CD1c-positive myeloid dendritic cell (primary cell): ENCODE data around the gene SLC7A14.

Experiments used
- DNase-seq: peaks from one replicate; pipeline ENCODE4 v3.0.0-alpha.2; 2016; ENCODE audit errors: extremely low spot score

SLC7A14 gene

DNA sequence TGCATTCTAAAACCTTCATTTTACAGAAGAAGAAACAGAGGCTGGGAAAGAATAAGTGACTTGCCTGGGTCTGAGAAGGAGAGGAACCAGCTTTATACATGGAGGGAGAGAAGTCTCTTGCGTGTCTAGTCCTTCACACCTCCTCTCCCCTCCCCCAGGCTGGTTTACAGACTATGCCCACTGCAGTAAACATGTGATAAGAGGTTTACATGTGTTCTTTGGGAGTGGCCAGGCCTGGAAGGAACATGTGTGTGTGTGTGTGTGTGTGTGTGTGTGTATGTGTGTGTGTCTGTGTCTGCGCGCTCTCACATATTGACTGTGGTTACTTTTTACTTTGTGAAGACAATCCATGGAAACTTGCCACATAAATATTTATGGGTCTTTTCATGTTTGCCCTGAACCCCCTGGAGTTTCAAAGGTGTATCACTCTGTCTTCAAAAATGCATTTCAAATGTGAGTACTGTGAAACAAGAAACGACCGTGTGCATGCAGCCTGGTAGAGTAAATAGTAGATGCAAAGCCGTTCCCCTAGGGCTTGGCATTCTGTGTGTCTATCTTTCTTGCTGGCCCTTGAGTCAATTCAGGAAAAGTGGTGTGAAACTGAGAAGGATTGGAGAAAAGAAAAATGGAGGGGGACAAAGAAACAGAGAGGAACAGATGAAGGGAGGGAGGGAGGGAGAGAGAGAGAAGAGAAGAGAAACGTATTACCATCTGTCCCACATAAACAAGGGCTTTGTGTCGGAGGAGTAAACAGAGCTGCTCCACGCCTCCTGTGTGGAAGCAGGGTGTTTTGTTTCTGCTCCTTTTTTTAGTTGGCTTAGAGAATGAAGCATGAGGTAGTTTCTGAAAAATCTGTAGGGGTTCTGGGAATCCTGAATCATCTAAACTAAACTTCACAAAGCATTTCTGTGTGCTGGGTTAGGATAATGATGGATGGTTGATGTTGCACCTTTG lies 115.5 kb downstream of the SLC7A14 start:
- DNase-seq: no peak

- DNase-seq: no peak
Observed at GRCh38 chr3:170469151-170470062, 116.5 kb downstream of the SLC7A14 start.

DNA sequence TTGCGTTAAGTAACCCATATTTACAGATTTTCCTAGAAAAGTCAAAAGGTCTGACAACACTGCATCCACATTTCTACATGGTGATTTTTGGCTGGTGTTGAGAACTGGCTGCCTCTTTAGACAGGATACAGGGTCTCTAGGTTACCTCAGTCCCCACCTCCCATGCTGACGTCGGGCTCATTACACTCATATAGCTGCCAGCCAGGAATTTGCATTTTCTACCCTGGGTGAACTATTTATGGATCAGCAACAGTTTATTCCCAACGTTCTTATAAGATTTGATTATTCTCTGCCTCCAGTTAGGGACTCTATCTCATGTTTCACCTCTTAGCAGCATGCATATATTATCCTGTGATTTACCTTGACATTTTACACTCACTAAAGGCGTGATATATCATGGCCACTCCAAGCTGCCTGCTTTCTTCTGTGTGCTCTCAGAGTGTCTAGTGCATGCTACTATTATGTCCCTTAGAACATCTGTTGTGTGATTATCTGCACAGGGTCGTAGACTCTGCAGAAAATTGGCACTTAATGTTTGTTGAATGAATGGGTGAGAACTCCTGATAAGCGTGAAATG lies 118.2 kb downstream of the SLC7A14 start:
- DNase-seq: no peak

DNA sequence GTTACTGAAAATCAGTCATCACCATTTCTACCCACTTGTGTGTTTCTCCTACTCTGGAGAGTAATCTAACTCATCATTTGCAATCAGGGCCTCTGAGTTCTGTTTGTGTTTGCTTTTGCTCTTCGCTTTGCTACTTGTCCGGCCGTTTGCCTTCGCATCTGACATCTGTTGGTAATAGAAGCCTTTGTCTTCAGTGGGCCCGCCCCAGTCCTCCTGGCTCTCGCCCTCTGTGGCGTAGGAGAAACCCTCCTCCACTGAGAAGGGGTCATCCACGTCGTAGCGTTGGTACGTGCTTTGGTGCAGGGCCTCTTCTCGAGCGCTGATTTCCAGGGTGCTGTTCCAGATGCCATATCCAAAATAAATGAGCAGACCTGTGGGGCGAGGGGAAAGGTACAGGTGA lies 118.9 kb downstream of the SLC7A14 start:
- DNase-seq: no peak

GRCh38 chr3:170465955-170466354 lies 119.9 kb downstream of the SLC7A14 start:
- no peak for DNase-seq

DNA sequence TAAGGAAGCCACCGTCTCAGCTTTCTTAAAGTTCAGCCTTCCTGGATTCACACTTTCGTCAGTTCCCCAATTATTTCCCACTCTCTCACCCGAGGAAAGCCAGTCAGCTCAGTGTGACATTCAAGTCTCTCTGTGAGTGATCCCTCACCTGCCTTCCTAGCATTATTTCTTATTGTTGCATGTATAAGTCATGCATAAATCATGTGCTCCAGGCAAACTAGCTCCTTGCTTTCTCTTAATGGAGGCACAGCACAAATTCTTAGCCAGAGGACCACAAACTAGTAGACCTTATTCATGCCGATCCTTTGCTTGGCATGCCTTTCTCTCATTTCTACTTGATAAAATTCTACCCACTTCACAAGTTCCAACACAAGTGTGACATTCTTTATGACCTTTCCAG lies 122.9 kb downstream of the SLC7A14 start:
- no peak for DNase-seq

GRCh38 chr3:170458285-170458684 lies 127.6 kb downstream of the SLC7A14 start:
- DNase-seq: no peak

DNA sequence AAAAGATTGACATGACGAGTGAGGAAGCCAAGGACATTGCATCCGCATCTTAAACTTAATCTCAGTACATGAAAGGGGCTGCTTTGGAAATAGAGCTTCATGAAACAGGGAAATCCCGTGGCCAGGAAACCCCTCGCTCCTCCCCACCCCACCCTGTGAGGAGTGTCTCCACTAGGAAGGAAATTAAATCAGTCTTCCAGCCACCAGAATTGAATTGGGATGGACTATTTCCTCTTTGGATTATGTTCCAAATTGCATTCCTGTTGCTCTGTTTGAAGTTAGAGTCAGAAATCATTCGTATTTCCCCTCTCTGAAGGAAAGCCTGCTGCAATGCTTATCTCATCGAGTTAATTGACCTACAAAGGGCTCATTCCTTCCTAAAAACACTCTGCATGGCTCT lies 131.4 kb downstream of the SLC7A14 start:
- DNase-seq: no peak

DNA sequence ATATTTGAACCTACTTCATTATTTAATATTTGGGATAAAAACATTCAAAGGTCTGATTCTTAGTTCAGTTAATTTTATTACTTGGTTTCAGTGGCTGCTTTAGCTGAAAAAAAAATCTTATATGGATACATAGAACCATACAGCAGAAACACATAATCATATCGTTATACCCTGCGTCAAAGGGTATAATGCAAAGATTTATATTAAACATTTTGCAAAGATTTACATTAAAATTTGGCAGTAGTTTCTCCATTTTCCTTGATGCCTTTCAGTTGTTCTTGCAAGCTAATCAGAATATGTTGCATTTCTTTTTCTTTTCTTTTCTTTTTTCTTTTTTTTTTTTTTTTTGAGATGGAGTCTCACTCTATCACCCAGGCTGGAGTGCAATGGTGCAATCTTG lies 135.8 kb downstream of the SLC7A14 start:
- DNase-seq: no peak

DNA sequence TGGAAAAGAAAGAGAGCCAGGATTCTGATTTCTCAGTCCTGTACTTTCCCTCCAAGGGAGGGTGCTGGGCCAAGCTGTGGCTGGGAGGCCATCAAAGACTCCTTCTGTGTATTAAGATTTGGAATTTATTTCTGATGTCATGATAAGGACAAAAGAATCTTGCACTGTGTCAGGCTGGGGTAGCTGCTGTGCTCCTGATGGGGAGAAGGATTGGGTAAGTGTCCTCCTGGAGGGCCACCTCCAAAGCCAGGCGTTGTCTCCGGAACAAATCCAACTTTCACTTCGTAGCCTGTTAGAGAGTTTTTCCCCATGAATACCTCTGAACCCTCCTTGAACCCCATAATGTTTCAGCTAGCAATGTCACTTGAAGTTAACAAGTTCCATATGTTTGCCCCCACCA lies 137.3 kb downstream of the SLC7A14 start:
- DNase-seq: no peak

DNA sequence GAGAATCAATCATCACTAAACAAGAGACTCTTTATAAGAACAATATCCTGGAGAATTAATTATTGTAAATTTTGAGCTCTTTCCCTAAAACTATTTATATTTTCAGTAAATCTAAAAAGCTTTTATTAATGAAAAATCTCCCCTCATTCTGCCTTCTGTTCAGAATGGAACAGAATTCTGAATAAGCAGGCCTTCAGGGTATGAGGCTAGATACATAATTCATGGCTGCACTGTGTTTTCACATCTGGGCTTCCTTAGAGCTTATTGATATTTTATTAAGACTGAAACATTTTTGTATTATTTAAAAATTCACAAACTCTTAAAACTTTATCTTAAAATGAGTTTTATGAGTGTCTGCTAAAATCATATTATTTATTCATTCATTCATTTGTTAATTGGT lies 142.4 kb downstream of the SLC7A14 start:
- DNase-seq: no peak

GRCh38 chr3:170442947-170443346 lies 142.9 kb downstream of the SLC7A14 start:
- DNase-seq: no peak

GRCh38 chr3:170441412-170441811 lies 144.5 kb downstream of the SLC7A14 start:
- no peak for DNase-seq

DNA sequence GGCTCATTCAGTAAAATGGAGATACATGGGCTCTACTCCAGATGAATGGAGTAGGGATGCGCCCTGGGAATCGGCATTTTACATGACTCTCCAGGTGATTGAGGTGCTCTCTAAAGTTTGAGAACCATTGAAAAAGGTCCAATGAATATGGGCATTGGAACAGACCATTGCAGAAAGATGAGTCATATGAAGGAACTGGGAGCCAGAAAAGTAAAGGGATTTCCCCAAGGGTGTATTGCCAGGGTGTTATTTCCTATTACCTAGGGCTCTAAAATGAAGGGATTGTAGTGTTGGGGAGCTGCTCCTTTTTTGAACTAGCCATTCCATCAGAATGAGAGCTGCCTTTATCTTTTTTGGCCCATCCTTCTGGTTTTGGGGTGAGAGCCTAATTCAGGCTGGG lies 145.5 kb downstream of the SLC7A14 start:
- no peak for DNase-seq

GRCh38 chr3:170438836-170439235 lies 147.0 kb downstream of the SLC7A14 start:
- DNase-seq: no peak

DNA sequence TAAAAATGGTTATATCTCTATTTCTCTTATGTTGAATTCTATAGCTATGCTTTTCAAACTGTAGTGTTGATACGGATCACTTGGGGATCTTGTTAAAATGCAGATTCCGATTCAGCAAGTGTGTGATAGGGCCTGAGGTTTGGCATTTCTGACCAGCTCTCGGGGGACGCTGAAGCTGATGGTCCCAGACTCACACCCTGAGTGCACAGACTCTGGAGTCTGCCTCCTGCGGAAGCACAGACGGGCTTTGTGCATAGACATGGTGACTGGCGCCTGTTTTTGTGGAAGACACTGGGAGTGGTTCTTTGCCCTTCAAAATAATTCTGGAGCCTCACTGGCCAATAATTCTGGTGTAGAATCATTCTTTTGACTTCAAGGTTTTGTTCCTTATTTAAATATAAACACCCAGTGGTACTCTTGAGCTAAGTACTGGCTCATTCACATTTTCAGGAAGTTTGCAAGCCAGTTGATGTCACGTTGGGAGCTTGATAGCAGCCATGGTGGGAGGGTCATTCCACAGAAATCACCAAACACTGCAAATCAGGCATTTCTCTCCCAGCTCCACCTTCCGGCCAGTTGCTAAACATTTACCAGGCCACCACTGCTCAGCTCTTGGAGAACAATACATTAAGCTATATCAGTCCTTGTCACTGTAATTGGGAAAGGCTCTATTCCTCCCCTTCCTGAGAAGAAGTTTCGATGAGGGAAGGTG lies 148.0 kb downstream of the SLC7A14 start:
- no peak for DNase-seq

- no peak for DNase-seq
Observed at GRCh38 chr3:170437176-170437575, 148.7 kb downstream of the SLC7A14 start.

- DNase-seq: no peak
Observed at GRCh38 chr3:170436697-170437096, 149.2 kb downstream of the SLC7A14 start.

GRCh38 chr3:170432416-170432815 lies 153.5 kb downstream of the SLC7A14 start:
- DNase-seq: no peak

- no peak for DNase-seq
Observed at GRCh38 chr3:170431054-170431453, 154.8 kb downstream of the SLC7A14 start.

- no peak for DNase-seq
Observed at GRCh38 chr3:170429050-170429449, 156.8 kb downstream of the SLC7A14 start.

DNA sequence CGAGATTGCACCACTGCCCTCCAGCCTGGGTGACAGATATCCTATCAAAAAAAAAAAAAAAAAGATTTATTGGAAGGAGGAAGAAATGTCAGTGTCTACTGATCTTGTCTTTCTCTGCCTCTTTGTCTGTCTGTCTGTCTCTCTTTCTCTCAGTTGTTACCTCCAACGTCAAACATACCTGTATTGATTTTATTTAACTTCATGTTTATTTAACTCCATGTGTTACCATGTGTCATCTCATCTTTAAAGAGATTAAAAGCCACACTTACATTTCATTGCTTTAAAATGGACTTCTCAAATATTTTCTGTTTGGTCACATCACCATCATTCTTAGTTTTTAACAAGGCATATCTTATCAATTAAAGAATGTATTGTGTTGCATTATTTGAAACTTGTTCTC lies 157.8 kb downstream of the SLC7A14 start:
- no peak for DNase-seq
